SK-N-SH (cell line): ENCODE data around the gene ATP4A. TPM values are rescaled to one million over a fixed set of nuclear protein-coding genes. Genes with fewer than 3 reads are reported as not detected.
A peak's percentile ranks its signal among the peaks of the same experiment; 100 is the strongest.

Experiments used
- CTCF ChIA-PET: fragments of 300-600, 350-600 bp; formaldehyde crosslinking; extraction: SDS; loops from one replicate; lab custom pipeline; 2021; lab: Yijun Ruan, JAX
- POLR2A ChIA-PET: fragments of 350-600 bp; sonication (Branson Sonifier 250); formaldehyde crosslinking; extraction: SDS; loops from one replicate; lab custom pipeline; 2020; ENCODE audit warnings: antibody characterized with exemption, inconsistent platforms; lab: Yijun Ruan, JAX
- DNase-seq: peaks from one replicate; pipeline ENCODE4 v3.0.0; 2012
- H2AFZ ChIP-seq: fragments of 200-600 bp; sonication (generic); 2 replicates; pipeline ENCODE4 v1.8.1; 2016; ENCODE audit warnings: antibody characterized with exemption, mild to moderate bottlenecking, low read depth
- H3F3A ChIP-seq: fragments of 200-600 bp; sonication (generic); replicated peaks from 2 replicates; pipeline ENCODE3; 2016; ENCODE audit warnings: antibody characterized with exemption, mild to moderate bottlenecking; ENCODE audit not compliant: insufficient read depth
- H3K27ac ChIP-seq, 2 experiments: fragments of 200-500 bp in 1 of 2; fragments of 200-600 bp in 1 of 2; sonication (Bioruptor generic) in 1 of 2; sonication (generic), shearing (Covaris generic) in 1 of 2; 2 replicates each; pipeline versions ENCODE4 v1.5.1 to v1.6.1; 2014 to 2016; ENCODE audit warnings: low read depth in 2 of 2, inconsistent platforms in 1 of 2, low read length in 1 of 2, mild to moderate bottlenecking in 1 of 2, mixed read lengths in 1 of 2
- H3K27me3 ChIP-seq: fragments of 200-600 bp; sonication (generic), shearing (Covaris generic); 2 replicates; pipeline ENCODE4 v1.6.1; 2016; ENCODE audit warnings: mixed run types; ENCODE audit not compliant: insufficient read depth
- H3K36me3 ChIP-seq, 2 experiments: fragments of 200-500 bp in 1 of 2; fragments of 200-600 bp in 1 of 2; sonication (Bioruptor generic) in 1 of 2; sonication (generic) in 1 of 2; replicated peaks in 1 of 2; 2 replicates each; pipeline versions ENCODE3 to v1.5.1; 2014 to 2016; ENCODE audit warnings: low read length in 1 of 2, mild to moderate bottlenecking in 1 of 2; ENCODE audit not compliant: insufficient read depth in 2 of 2, control insufficient read depth in 1 of 2
- H3K4me1 ChIP-seq, 2 experiments: fragments of 200-500 bp in 1 of 2; fragments of 200-600 bp in 1 of 2; sonication (Bioruptor generic) in 1 of 2; sonication (generic), shearing (Covaris generic) in 1 of 2; 2 replicates each; pipeline versions ENCODE4 v1.5.1 to v1.6.1; 2014 to 2016; ENCODE audit warnings: low read depth in 1 of 2, low read length in 1 of 2, mixed run types in 1 of 2; ENCODE audit not compliant: insufficient read depth in 2 of 2, control insufficient read depth in 1 of 2
- H3K4me2 ChIP-seq: fragments of 200-600 bp; sonication (generic), shearing (Covaris generic); 2 replicates; pipeline ENCODE4 v1.6.1; 2017; ENCODE audit warnings: mixed run types
- H3K4me3 ChIP-seq, 2 experiments: fragments of 200-500 bp in 1 of 2; fragments of 200-600 bp in 1 of 2; sonication (Bioruptor generic) in 1 of 2; sonication (generic), shearing (Covaris generic) in 1 of 2; 2 replicates each; pipeline versions ENCODE4 v1.5.1 to v1.8.1; 2014 to 2016; ENCODE audit warnings: low read depth in 2 of 2, inconsistent platforms in 1 of 2, low read length in 1 of 2, mild to moderate bottlenecking in 1 of 2, mixed read lengths in 1 of 2, moderate library complexity in 1 of 2
- H3K79me2 ChIP-seq: fragments of 200-600 bp; sonication (generic); 2 replicates; pipeline ENCODE4 v1.8.1; 2017; ENCODE audit warnings: mild to moderate bottlenecking; ENCODE audit not compliant: insufficient read depth
- H3K9ac ChIP-seq: fragments of 200-600 bp; sonication (generic); 2 replicates; pipeline ENCODE4 v1.6.1; 2017; ENCODE audit warnings: mixed run types
- H3K9me2 ChIP-seq: fragments of 200-600 bp; sonication (generic); 2 replicates; pipeline ENCODE4 v1.6.1; 2017; ENCODE audit warnings: mixed run types
- H3K9me3 ChIP-seq: fragments of 200-600 bp; sonication (generic); 2 replicates; pipeline ENCODE4 v1.6.1; 2017; ENCODE audit warnings: mixed run types, mild to moderate bottlenecking, moderate library complexity
- H4K20me1 ChIP-seq: fragments of 200-600 bp; sonication (generic); 2 replicates; pipeline ENCODE4 v1.6.1; 2017; ENCODE audit warnings: mild to moderate bottlenecking, mixed run types; ENCODE audit not compliant: insufficient read depth
- ELF1 ChIP-seq: IDR thresholded peaks from 2 replicates; pipeline ENCODE4 v1.4.0; 2012
- EZH2phosphoT487 ChIP-seq: fragments of 200-600 bp; sonication (generic); IDR thresholded peaks from 2 replicates; pipeline ENCODE4 v1.6.1; 2017; ENCODE audit warnings: low read depth, mixed run types, mild to moderate bottlenecking, antibody characterized with exemption, moderate library complexity, borderline replicate concordance
- FOSL2 ChIP-seq: IDR thresholded peaks from 2 replicates; pipeline ENCODE4 v1.4.0; 2012; ENCODE audit warnings: low read depth, mild to moderate bottlenecking, moderate library complexity, borderline replicate concordance
- FOXJ3 ChIP-seq: sonication (generic); formaldehyde crosslinking; IDR thresholded peaks from 2 replicates; pipeline ENCODE4 v1.5.1; 2020; ENCODE audit warnings: mild to moderate bottlenecking, missing genetic modification reagents
- FOXM1 ChIP-seq: IDR thresholded peaks from 2 replicates; pipeline ENCODE4 v1.4.0; 2012; ENCODE audit warnings: low read depth, mild to moderate bottlenecking
- GABPA ChIP-seq: IDR thresholded peaks from 2 replicates; pipeline ENCODE4 v1.4.0; 2012; ENCODE audit warnings: low read depth, mild to moderate bottlenecking
- GATA2 ChIP-seq: sonication (generic); formaldehyde crosslinking; IDR thresholded peaks from 2 replicates; pipeline ENCODE4 v1.5.0; 2020; ENCODE audit warnings: mild to moderate bottlenecking, missing genetic modification reagents
- IRF3 ChIP-seq: fragments of 150-350 bp; IDR thresholded peaks from 2 replicates; pipeline ENCODE4 v1.6.1; 2016; ENCODE audit warnings: mild to moderate bottlenecking, low read depth, low read length
- JUND ChIP-seq: IDR thresholded peaks from 2 replicates; pipeline ENCODE4 v1.4.0; 2012
- MAX ChIP-seq: IDR thresholded peaks from 2 replicates; pipeline ENCODE4 v1.4.0; 2012; ENCODE audit warnings: low read depth
- MEF2A ChIP-seq: IDR thresholded peaks from 2 replicates; pipeline ENCODE4 v1.4.0; 2012; ENCODE audit warnings: low read depth, borderline replicate concordance
- MXI1 ChIP-seq: IDR thresholded peaks from 2 replicates; pipeline ENCODE4 v1.6.1; 2012; ENCODE audit warnings: mild to moderate bottlenecking, low read depth, low read length, improper control_type of control experiment
- NFIC ChIP-seq: IDR thresholded peaks from 2 replicates; pipeline ENCODE4 v1.4.0; 2012; ENCODE audit warnings: borderline replicate concordance
- RAD21 ChIP-seq: IDR thresholded peaks from 2 replicates; pipeline ENCODE4 v1.6.1; 2012; ENCODE audit warnings: mild to moderate bottlenecking, low read length
- RCOR1 ChIP-seq: fragments of 150-350 bp; IDR thresholded peaks from 2 replicates; pipeline ENCODE4 v1.6.1; 2017; ENCODE audit warnings: antibody characterized with exemption, low read length
- RFX5 ChIP-seq: IDR thresholded peaks from 2 replicates; pipeline ENCODE4 v1.6.1; 2012; ENCODE audit warnings: mild to moderate bottlenecking, improper control_type of control experiment, low read length
- RXRA ChIP-seq: IDR thresholded peaks from 2 replicates; pipeline ENCODE4 v1.4.0; 2012; ENCODE audit warnings: low read depth, mild to moderate bottlenecking, borderline replicate concordance
- SIN3A ChIP-seq: IDR thresholded peaks from 2 replicates; pipeline ENCODE4 v1.6.1; 2012; ENCODE audit warnings: low read depth, mild to moderate bottlenecking, low read length, moderate library complexity, borderline replicate concordance
- SMC3 ChIP-seq: IDR thresholded peaks from 2 replicates; pipeline ENCODE4 v1.6.1; 2012; ENCODE audit warnings: low read depth, low read length, improper control_type of control experiment
- TCF12 ChIP-seq: IDR thresholded peaks from 2 replicates; pipeline ENCODE4 v1.4.0; 2012
- USF2 ChIP-seq: fragments of 150-350 bp; IDR thresholded peaks from 2 replicates; pipeline ENCODE4 v1.6.1; 2017; ENCODE audit warnings: antibody characterized with exemption, low read length, low read depth, borderline replicate concordance
- YY1 ChIP-seq: IDR thresholded peaks from 2 replicates; pipeline ENCODE4 v1.4.0; 2012; ENCODE audit warnings: low read depth, mild to moderate bottlenecking
- WGBS: methylation state at CpG from one replicate; pipeline ENCODE4 v1.1.6; 2017; ENCODE audit warnings: low lambda C conversion rate; 5-methylcytosine and 5-hydroxymethylcytosine counted together
- polyA plus RNA-seq, 3 experiments: library from polyadenylated mRNA; depleted of rRNA; stranded (reverse); fragments of >200 nt; gene quantifications; 2 replicates each; pipeline ENCODE4 v1.2.3, GENCODE V29; 2012
- TF ChIP-seq, protein P1 (sequence below): IDR thresholded peaks from 2 replicates; pipeline ENCODE4 v1.4.0; 2012; ENCODE audit warnings: low read depth, borderline replicate concordance
- TF ChIP-seq, protein P2 (sequence below): IDR thresholded peaks from 2 replicates; pipeline ENCODE4; 2012
- TF ChIP-seq, protein P3 (sequence below): IDR thresholded peaks from 2 replicates; pipeline ENCODE4 v1.4.0; 2012; ENCODE audit warnings: low read depth, borderline replicate concordance
- TF ChIP-seq, protein P4 (sequence below): fragments of 200-600 bp; sonication (generic); IDR thresholded peaks from 2 replicates; pipeline ENCODE4 v1.6.1; 2017; ENCODE audit warnings: antibody characterized with exemption, mild to moderate bottlenecking, moderate library complexity

ATP4A gene
- polyA plus RNA-seq, 1 of the 3 experiments (the other 2 are of a cell fraction): not detected

DNA sequence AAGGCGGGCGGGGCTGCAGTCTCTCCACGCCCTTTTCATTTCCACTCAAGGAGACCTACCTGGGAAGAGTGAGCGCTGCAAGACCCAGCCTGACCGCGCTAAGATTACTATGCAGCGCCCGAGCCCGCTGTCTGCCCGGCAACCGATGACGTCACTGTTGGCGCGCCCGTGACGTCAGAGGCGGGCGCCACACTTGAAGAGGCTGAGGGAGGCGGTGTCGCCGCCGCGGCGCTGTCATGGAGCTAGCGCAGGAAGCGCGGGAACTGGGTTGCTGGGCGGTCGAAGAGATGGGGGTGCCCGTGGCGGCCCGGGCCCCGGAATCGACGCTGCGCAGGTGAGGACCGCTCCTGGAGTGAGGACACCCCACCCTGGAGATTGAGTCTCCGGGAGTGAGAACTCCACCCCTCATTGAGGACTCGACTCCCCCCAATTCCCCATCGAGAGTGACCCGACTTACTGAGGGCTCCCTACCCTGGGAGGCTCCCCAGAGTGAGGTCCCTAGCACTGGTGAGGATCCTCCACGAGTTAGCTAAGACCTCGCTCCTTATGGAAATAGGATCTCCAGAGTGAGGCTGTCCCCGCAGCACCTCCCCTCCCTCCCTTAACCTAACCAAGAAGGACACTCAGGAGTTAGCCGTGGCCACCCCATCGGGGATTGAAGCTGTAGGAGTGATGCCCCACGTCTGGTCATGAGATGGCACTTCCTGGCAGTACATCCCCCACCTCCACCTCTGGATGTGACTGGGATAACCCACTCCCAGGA is 49.3 kb upstream of the ATP4A start, which contains the start of gene HAUS5:
HAUS5 (plus strand) TSS at position 177 of the 763 bp plus-strand sequence; CDS start at position 237, 60 bp downstream.
- Histone ChIP-seq H3K36me3 (peaks cover 0 to 2% of the 10 kb centered on the region in 2 experiments), H3K27me3 (no peaks in the 10 kb centered on the region), H3K9me2 (no peaks in the 10 kb centered on the region), H3K4me1 (peaks cover 0 to 10% of the 10 kb centered on the region in 2 experiments; a peak in 1 of 4 replicates), H3K9ac (peak within 1 kb of the TSS; percentile 72), H3K27ac (peak within 1 kb of the TSS in 1 of 2 experiments; percentile 14; a peak in 1 of 4 replicates), H3K4me3 (peak within 1 kb of the TSS; percentile 75 to 88), H3K79me2 (peaks cover 3% of the 10 kb centered on the region; the same call in 1 of the 2 replicates), H3F3A (no peaks in the 10 kb centered on the region), H3K4me2 (peak within 1 kb of the TSS; percentile 92), H2AFZ (peak within 1 kb of the TSS; percentile 92), H4K20me1 (no peaks in the 10 kb centered on the region), H3K9me3 (no peaks in the 10 kb centered on the region)
- ChIA-PET POLR2A (interaction anchor here (0.7 to 1.0 kb wide), 2 partner anchors 11 to 32 kb away, joined by 3 read pairs; no protein-coding TSS in a partner anchor), CTCF (interaction anchor here (0.7 to 4.1 kb wide), 6 partner anchors 20 to 260 kb away, joined by 3 to 13 read pairs (median 3); no protein-coding TSS in a partner anchor)
- peak; percentile 94 for DNase-seq
- under 1% methylated on average over 42 of the region's 47 CpGs for WGBS
- no peak for TF ChIP-seq FOSL2
- TF ChIP-seq MEF2A: no peak
- TF ChIP-seq, protein P1, sequence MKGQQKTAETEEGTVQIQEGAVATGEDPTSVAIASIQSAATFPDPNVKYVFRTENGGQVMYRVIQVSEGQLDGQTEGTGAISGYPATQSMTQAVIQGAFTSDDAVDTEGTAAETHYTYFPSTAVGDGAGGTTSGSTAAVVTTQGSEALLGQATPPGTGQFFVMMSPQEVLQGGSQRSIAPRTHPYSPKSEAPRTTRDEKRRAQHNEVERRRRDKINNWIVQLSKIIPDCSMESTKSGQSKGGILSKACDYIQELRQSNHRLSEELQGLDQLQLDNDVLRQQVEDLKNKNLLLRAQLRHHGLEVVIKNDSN: no peak
- TF ChIP-seq ELF1: 0 out of 2 replicates have a peak, but pooled peaks have one; percentile 44
- peak; percentile 95 for TF ChIP-seq SIN3A
- no peak for TF ChIP-seq RXRA
- 0 out of 2 replicates have a peak, but pooled peaks have one; percentile 27 for TF ChIP-seq RCOR1
- TF ChIP-seq GATA2 (CRISPR knock-in tag): no peak
- TF ChIP-seq, protein P2, sequence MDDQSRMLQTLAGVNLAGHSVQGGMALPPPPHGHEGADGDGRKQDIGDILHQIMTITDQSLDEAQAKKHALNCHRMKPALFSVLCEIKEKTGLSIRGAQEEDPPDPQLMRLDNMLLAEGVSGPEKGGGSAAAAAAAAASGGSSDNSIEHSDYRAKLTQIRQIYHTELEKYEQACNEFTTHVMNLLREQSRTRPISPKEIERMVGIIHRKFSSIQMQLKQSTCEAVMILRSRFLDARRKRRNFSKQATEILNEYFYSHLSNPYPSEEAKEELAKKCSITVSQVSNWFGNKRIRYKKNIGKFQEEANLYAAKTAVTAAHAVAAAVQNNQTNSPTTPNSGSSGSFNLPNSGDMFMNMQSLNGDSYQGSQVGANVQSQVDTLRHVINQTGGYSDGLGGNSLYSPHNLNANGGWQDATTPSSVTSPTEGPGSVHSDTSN: no peak
- no peak for TF ChIP-seq RAD21
- TF ChIP-seq FOXJ3 (CRISPR knock-in tag): no peak
- no peak for TF ChIP-seq NFIC
- peak; percentile 90 for TF ChIP-seq MXI1
- no peak for TF ChIP-seq FOXM1
- peak; percentile 100 for TF ChIP-seq RFX5
- TF ChIP-seq USF2: no peak
- TF ChIP-seq TCF12: no peak
- no peak for TF ChIP-seq SMC3
- 0 out of 2 replicates have a peak, but pooled peaks have one; percentile 51 for TF ChIP-seq YY1
- no peak for TF ChIP-seq IRF3
- TF ChIP-seq EZH2phosphoT487: no peak
- TF ChIP-seq, protein P3, sequence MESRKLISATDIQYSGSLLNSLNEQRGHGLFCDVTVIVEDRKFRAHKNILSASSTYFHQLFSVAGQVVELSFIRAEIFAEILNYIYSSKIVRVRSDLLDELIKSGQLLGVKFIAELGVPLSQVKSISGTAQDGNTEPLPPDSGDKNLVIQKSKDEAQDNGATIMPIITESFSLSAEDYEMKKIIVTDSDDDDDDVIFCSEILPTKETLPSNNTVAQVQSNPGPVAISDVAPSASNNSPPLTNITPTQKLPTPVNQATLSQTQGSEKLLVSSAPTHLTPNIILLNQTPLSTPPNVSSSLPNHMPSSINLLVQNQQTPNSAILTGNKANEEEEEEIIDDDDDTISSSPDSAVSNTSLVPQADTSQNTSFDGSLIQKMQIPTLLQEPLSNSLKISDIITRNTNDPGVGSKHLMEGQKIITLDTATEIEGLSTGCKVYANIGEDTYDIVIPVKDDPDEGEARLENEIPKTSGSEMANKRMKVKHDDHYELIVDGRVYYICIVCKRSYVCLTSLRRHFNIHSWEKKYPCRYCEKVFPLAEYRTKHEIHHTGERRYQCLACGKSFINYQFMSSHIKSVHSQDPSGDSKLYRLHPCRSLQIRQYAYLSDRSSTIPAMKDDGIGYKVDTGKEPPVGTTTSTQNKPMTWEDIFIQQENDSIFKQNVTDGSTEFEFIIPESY: no peak
- TF ChIP-seq MAX: peak; percentile 75; the same call in 1 of the 2 replicates
- TF ChIP-seq JUND: no peak
- TF ChIP-seq, protein P4, sequence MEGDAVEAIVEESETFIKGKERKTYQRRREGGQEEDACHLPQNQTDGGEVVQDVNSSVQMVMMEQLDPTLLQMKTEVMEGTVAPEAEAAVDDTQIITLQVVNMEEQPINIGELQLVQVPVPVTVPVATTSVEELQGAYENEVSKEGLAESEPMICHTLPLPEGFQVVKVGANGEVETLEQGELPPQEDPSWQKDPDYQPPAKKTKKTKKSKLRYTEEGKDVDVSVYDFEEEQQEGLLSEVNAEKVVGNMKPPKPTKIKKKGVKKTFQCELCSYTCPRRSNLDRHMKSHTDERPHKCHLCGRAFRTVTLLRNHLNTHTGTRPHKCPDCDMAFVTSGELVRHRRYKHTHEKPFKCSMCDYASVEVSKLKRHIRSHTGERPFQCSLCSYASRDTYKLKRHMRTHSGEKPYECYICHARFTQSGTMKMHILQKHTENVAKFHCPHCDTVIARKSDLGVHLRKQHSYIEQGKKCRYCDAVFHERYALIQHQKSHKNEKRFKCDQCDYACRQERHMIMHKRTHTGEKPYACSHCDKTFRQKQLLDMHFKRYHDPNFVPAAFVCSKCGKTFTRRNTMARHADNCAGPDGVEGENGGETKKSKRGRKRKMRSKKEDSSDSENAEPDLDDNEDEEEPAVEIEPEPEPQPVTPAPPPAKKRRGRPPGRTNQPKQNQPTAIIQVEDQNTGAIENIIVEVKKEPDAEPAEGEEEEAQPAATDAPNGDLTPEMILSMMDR: no peak
- TF ChIP-seq GABPA: no peak
